IPS-NIHi7 (cell line): ENCODE results near the gene ADAM17.
"Not testable (repeated sequence)": the region's sequence is repeated elsewhere in the genome, so short reads cannot be mapped to it uniquely, and the experiment has no call there.

Experiments
- DNase-seq: peaks from one replicate; pipeline ENCODE4 v3.0.0; 2012; ENCODE audit warnings: mixed read lengths; ENCODE audit errors: extremely low spot score

The ADAM17 gene

GRCh38 chr2:9565436-9566153 is 10.0 kb upstream of the ADAM17 start:
- DNase-seq: no peak

- DNase-seq: no peak
Observed at GRCh38 chr2:9560628-9561027, 5.0 kb upstream of the ADAM17 start.

- no peak for DNase-seq
Observed at GRCh38 chr2:9558948-9559381, 3.3 kb upstream of the ADAM17 start.

GRCh38 chr2:9556121-9556743 is 602 bp upstream of the ADAM17 start:
- DNase-seq: peak; percentile 35

- no peak for DNase-seq
Observed at GRCh38 chr2:9554921-9555296, 721 bp downstream of the ADAM17 start.

DNA sequence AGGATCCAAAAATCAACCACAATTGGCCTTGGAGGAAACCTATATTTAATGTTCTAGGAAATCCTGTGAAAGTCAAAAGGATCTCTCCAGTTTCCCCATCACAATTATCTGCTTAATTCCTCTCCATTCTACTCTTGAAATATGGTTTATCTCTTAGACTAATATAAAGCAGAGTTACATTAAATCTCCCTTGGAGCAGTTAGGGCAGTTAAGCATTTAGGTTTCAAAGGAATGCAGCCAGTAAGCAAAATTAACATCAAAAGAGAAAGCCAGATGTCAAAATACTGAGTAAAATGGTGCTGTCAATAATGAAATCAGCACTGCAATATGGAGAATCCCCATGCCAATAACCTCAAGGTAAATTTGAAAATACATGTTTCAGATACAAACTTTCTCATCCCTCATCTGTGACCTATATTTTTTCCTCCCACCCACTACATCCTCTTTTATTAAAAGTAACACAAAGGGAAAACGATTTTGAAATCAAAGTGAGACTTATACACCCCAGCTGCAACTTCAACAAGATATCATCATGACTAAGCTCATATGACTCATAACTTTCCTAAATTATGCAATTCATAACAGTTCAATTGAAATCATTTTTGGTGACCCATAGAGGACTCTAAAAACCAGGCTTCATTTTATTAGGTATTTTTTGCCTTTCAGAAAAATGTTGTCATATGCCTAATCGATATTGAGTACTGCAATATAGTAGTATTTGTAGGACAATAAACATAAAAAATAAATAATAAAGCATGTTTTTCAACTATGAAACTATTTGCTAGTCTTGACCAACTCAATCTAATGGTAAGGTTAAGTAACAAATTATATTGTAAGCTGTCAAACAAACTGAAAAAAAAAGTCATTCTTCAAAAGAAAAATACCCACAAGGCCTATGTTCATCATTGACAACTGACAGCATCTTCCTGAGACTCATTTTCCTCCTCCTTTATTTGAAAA is 3.1 kb downstream of the ADAM17 start:
- no peak for DNase-seq

GRCh38 chr2:9550859-9551391 is 4.7 kb downstream of the ADAM17 start:
- DNase-seq: not testable (repeated sequence)

GRCh38 chr2:9549420-9549819 is 6.2 kb downstream of the ADAM17 start:
- DNase-seq: no peak

- no peak for DNase-seq
Observed at GRCh38 chr2:9548506-9548905, 7.1 kb downstream of the ADAM17 start.

GRCh38 chr2:9547262-9547991 is 8.2 kb downstream of the ADAM17 start:
- DNase-seq: peak; percentile 9

DNA sequence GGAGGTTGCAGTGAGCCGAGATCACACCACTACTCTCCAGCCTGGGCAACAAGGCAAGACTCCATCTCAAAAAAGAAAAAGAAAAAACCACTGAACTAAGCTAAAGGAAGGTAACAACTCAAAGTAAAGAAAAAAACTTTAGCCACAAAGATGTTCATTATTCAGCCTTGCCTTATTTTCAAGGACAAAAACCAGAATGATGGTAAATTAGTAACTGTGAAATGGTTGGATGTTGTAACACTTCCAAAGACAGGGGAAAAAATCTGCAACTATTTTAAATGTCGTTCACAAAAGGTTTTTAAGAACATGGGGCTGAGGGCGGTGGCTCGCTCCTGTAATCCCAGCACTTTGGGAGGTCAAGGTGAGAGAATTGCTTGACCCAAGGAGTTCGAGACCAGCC is 10.1 kb downstream of the ADAM17 start:
- no peak for DNase-seq

DNA sequence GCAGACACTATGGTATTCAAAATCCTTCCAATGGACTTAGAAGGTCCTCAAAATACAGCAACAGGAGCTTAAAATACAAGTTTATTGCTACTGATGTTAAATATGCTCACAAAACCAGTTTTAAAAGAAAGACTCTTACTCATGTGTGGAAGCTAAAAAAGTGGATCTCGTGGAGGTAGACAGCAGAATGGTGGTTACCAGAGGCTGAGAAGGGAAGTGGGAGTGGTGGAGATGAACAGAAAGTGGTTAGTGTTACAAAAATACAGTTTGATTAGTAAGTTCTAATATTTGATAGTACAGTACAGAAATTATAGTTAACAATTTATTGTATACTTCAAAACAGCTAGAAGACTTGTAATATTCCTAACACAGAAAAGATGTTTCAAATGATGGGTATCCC is 12.1 kb downstream of the ADAM17 start:
- no peak for DNase-seq

- DNase-seq: no peak
Observed at GRCh38 chr2:9539531-9539930, 16.1 kb downstream of the ADAM17 start.

DNA sequence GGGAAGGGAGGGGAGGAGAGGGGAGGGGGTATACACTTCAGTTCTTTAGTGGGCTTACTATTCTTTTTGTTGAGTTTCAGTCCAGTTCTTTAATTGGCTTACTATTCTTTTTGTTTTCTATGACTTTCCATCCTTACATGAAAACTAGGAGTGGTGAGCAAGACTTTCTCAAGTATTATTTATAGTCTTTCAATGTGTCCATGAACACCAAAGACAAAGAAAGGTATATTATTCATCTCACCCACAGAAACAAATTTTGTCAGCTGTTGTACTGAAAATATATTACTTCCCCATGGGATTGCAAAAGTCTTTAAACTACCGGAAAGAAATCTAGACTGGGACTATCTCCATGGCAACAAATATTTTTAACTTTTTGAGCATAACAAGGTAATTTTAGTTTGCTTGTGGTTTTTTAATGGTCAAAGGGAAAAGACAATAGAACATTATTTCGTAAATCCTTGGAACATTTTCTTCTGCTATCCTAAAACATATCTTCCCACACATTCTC is 17.6 kb downstream of the ADAM17 start:
- no peak for DNase-seq

GRCh38 chr2:9536504-9536903 is 19.1 kb downstream of the ADAM17 start:
- no peak for DNase-seq

GRCh38 chr2:9535177-9535576 is 20.5 kb downstream of the ADAM17 start:
- DNase-seq: no peak

DNA sequence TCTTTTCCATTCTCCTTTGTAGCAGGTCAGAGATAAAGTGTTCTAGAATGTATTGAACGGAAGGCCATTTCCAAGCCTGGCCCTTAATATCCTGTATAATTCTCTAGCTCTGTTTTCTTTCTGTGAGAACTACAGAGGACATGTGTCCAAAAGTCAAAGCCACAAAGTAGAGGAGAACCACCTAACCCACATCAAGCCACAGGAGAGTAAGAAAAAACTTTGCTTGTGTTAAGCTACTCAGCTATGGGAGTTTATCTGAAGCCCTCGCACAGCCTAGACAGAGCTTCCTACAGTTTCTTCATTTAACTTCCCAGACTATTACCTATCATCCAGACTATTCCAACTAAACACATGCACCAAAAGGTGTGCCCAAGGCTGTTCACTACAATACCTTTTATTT is 22.0 kb downstream of the ADAM17 start:
- no peak for DNase-seq

DNA sequence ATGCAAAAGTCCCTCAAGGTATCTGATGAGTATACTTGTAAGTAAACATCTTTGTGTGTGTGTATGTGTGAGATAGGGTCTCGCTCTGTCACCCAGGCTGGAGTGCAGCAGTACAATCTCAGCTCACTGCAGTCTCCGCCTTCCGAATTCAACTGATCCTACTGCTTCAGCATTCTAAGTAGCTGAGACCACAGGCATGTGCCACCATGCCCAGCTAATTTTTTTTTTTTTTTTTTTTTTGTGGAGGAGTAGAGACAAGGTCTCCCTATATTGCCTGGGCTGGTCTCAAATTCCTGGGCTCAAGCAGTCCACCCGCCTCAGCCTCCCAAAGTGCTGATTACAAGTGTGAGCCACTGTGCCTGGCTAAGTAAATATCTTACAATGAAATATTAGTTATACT is 23.2 kb downstream of the ADAM17 start:
- no peak for DNase-seq

DNA sequence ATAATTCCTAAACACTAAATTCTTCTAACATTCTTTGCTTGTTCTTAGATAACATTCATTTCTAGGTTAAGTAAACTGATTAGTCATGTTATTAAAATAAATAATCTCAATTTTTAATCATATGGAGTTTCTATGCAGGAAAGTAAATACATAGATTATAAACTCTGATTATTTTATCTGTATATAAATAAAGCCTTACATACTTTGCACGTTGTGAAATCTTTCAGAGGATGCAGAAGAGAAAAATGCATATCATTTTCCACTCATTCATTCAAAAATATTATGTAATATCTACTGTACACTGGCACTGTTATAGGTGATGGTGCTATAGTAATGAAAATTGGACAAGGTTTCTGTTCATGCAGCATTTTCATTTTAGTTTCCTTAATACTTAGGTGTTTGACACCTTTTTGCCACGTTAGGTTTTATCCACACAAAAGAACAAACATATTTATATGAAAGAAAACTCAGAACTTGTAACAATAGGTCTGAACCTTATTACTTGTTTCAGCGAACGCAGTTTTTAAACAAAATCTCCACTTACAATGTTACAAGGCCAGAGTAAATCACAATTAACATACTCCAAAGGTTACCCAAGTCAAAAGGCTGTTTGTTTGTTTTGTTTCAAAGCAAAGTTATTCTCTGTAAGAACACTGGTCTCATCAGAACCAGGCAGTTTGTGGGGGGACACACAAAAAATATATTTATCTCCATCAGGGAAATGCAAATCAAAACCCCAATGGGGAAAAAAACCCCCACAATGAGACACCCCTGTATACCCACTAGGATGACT is 27.4 kb downstream of the ADAM17 start:
- no peak for DNase-seq

DNA sequence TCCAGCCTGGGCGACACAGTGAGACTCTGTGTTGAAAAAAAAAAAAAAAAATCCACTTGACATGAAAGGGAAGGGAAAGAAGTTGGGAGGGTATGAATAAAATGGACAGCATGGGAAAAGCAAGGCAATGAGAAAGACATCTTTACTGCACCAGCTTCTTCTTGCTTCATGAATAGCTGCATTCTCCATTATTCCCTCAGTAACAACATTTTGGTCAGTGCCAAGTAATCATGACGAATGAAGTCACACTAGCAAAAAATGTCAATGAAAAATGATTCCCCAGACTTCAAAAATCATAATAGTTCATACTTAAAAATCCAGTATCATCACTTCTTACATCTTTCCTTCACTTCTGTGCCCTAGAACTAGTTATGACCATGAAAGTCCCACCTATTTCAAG is 30.4 kb downstream of the ADAM17 start:
- no peak for DNase-seq

DNA sequence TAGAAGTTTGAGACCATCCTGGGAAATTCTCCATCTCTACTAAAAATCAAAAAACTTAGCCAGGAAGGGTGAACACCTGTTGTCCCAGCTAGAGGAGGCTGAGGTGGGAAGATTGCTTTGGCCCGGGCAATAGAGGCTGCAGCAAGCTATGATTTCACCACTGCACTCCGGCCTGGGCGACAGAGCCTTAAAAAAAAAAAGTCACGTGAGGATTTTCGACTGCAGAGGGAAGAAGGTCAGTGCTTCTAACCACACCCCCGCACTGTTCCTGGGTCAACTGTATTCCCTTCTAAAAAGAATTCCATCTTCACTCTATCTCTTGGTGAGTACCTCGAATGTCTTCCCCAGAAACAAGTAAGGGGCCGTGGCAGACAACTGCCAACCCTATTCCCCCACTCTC is 31.3 kb downstream of the ADAM17 start:
- DNase-seq: no peak
